HG03571 (cell line): ENCODE results near the gene MPZ.
A peak's percentile ranks its signal among the peaks of the same experiment; 100 is the strongest.
"Not testable (repeated sequence)": the region's sequence is repeated elsewhere in the genome, so short reads cannot be mapped to it uniquely, and the experiment has no call there.

ENCODE experiments used
- ATAC-seq: cut with Tn5 transposase; IDR thresholded peaks from one replicate; pipeline ENCODE4 v1.9.1; 2021; ENCODE audit not compliant: unreplicated experiment

MPZ gene

DNA sequence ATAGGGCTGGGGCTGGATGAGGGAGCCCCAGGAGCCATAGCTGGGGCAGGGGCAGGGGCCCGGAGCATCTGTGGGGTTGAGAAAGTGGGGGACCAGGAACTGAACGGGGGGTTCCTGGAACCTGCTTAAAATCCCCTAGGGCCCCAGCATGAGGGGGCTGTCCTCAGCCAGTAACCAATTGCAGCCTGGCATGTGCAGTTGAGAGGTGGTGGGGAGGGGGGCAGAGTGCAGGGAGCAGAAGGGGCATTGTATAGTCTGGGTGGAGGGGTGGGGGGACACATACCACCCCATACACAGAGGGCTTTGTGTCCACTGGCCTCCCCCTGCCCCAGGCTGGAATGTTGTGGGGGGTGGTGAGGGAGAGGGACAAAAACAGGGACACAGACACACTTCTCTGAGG, at the start of gene MPZ:
TSS of gene MPZ (minus strand) at position 101 of the 400 bp plus-strand sequence. CDS start at position 38, 63 bp downstream.
- ATAC-seq: no peak

DNA sequence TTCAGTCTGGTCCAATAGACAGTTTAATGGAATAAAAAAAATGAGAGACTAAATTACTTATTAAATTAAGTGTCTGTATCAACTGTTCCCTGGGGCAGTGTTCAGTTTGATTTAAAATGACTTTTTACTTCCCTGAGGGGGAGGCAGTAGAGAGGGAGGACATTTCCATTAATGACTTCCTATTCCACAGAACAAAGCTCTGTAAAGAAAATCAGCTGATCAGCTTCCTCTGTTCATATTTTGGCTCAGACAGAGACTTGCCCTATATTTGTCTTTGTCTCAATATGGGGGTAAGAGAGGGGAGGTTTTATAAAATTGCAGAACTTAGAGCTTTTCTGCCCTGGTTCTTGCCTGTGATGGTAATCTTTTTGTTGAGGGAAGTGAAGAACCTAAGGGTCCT, 49.5 kb upstream of the MPZ start:
- ATAC-seq: no peak

DNA sequence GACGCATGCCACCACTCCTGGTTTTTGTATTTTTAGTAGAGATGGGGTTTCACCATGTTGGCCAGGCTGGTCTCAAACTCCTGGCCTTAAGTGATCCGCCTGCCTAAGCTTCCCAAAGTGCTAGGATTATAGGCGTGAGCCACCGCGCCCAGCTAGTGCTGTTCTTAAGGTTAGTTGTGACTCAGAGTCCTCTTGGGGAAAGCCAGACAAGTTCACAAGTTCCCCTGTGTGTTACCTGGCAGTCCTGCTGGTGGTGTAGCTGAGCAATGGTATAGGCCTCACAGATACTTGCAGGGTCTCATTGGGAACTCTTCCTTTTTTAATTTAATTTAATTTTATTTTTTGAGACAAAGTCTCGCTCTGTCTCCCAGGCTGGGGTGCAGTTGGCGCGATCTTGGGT, 47.3 kb upstream of the MPZ start:
- no peak for ATAC-seq

DNA sequence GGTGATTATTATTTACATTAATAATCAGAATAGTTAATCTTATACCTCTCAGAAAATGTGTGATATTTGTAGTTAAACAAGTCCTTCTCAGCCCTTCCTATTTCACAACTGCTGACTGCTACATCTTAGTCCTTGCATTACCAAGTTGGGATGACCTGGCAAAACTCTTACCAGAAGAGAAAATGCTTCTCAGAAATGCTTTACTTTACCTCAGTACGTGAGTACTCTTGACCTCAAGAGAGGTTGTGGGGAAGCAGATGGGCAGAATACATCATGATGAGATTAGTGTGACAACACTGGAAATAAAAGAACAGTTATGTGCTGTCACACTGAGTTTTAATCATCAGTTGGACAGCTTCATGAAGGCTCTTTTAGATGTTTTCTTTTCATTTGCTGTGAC, 41.7 kb upstream of the MPZ start:
- ATAC-seq: no peak

DNA sequence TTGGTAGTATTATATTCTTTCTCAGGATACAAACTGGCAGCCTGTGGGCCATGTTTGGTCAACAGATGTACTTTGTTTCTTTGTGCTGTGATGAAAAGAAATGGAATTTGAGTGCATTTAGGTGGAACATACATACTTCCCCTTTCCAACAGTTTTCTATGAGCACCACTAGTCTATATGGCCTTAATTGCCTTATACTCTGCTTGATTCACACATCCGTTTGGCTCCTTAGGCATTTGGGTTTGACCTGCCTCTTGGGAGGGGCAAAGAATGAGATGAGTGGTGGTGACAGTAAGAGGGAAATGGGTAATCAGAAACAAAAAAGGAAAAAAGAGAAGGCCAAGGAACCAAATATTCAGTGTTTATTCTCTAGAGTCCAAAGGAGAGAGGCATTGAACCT, 40.9 kb upstream of the MPZ start:
- no peak for ATAC-seq

DNA sequence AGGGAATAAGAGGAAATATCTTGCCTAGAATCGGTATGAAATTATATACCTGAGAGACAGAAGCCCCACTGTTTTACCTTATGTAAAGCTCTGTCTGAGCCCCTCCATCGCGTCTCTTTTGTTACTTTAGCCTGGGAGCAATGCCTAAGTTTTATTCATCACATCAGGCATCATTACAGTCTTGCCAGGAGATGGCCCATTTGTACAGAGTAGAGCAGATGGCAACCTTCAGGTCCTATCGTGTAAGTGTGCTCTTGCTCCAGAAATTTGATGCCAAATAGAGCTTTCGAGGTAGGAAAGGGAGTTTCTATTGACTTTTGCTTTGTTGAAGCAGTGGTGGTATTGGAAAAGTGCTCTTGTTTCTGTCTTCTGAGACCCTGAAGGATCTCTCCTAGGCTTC, 33.1 kb upstream of the MPZ start:
- ATAC-seq: no peak

DNA sequence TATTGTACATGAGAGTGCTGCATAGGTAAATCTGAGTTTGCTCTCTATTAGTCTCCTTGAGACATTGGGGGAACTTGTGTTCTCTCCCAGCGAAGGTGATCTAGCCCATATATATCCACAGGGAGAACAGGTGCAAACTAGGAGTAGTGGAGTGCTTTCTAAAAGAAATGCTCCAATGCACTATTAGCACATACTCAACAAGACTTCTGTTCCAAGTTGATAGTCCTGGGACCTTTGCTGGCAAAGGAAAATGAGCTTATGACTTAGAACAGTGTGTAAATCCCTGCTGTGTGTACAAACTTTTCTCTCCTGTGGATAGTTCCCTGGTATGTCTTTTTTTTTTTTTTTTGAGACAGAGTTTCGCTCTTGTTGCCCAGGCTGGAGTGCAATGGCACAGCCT, 32.4 kb upstream of the MPZ start:
- no peak for ATAC-seq

DNA sequence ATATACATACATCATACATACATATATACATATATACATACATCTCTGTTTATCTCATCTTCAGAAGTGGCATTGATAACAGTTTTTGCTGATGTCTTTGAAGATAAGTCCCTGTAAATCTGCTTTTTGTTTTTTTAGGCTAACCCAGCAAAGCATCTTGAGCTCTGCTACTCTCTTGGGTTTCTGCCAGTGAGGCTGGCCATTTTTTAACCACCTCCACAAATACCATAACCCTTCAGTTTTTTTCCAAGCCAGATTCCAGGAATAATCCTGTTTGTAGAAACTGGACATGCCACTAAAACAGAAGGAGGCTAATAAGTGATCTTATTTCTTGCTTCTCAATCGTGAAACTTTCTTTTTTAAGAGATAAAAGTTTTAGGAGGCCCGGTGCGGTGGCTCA, 26.0 kb upstream of the MPZ start:
- ATAC-seq: no peak

DNA sequence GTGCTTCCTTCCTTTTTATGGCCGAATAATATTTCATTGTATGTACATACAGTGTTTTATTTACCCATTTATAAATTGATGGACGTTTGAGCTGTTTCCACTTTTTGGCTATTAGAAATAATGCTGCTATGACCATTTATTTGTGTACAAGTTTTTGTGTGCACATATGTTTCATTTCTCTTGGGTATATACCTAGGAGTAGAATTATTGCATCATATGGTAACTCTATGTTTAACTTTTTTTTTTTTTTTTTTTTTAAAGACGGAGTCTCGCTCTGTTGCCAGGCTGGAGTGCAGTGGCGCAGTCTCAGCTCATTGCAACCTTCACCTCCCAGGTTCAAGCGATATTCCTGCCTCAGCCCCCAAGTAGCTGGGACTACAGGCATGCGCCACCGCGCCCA, 23.4 kb upstream of the MPZ start:
- ATAC-seq: no peak

DNA sequence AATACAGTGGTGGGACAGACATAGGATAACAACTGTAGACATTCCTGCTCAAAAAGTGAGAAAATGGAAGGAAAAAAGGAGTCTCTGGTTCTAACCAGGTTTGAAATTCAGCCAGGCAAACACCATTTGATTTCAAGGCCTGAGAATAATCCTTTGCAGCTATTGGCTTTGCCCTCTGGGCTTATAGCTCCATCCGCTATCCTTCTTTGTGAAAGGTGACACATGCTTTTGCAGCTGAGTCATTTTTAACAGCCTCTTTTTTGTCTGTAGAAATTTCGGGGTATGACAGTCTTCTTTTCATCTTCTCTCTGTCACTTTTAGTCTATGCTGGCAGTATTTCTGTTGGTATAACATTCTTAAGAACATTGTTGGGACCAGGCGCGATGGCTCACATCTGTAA, 20.6 kb upstream of the MPZ start:
- ATAC-seq: no peak

DNA sequence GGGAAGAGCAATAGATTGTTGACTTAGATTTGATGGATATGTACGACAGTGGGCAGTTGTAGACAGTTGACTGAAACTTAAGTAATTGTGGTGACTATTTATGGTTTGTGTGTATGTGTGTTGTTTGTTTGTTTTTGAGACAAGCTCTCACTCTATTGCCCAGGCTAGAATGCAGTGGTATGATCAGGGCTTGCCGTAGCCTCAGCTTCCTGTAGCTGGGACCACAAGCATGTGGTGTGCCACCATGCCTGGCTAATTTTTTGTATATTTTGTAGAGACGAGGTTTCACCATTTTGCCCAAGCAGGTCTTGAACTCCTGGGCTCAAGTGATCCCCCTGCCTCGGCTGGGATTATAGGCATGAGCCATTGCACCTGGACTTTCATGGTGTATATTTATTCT, 14.3 kb upstream of the MPZ start:
- no peak for ATAC-seq

DNA sequence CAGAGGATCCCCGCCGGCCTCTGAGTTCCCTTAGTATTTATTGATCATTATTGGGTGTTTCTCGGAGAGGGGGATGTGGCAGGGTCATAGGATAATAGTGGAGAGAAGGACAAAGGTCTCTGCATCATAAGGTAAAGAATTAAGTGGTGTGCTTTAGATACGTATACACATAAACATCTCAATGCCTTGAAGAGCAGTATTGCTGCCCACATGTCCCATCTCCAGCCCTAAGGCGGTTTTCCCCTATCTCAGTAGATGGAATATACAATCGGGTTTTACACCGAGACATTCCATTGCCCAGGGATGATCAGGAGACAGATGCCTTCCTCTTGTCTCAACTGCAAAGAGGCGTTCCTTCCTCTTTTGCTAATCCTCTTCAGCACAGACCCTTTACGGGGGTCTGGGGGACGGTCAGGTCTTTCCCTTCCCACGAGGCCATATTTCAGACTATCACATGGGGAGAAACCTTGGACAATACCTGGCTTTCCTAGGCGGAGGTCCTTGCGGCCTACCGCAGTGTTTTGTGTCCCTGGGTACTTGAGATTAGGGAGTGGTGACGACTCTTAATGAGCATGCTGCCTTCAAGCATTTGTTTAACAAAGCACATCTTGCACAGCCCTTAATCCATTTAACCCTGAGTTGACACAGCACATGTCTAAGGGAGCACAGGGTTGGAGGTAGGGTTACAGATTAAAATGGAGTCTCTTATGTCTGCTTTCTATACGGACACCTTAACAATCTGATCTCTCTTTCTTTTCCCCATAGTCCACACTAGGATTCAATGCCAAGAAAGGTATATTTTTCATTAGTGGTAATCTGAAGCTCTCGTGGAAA, 6.3 kb upstream of the MPZ start:
- not testable (repeated sequence) for ATAC-seq

DNA sequence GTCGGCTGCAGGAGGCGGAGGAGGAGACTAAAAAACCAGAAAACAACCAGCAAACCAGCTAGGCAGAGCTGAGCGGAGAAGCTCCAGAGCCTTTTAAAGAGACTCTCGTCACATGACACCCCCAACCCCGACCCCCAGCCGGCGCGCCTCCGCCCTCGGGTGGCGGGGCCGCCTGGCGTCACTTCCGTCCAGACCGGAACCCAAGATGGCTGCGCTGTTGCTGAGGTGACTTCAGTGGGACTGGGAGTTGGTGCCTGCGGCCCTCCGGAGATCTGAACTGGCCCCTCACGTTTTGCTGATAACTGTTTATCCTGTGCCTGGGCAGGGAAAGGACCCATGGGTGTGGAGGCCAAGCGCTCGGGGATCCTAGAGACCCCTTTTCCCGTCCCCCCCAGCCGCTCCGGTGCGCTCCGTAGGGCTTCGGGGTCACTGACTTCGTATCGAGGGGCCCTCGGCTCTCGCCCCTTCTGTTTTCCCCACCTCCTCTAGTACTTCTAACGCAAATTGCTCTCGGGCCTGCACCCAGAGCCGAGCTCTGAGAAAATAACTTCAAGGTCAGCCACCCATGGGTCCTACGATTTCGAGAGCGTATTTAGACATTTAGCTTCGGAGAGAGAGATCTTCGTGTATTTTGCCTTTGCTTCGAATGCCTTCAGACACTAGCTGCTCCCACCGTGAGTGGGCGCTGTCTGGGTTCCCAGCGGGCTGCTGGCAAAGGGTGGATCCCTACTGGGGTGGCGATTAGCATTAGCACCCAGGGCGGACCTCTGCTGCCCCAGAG, 4.6 kb upstream of the MPZ start, which contains the start of gene SDHC:
TSS of gene SDHC (plus strand) at position 181 of the 781 bp plus-strand sequence. CDS start at position 206, 25 bp downstream.
- peak; percentile 94 for ATAC-seq

DNA sequence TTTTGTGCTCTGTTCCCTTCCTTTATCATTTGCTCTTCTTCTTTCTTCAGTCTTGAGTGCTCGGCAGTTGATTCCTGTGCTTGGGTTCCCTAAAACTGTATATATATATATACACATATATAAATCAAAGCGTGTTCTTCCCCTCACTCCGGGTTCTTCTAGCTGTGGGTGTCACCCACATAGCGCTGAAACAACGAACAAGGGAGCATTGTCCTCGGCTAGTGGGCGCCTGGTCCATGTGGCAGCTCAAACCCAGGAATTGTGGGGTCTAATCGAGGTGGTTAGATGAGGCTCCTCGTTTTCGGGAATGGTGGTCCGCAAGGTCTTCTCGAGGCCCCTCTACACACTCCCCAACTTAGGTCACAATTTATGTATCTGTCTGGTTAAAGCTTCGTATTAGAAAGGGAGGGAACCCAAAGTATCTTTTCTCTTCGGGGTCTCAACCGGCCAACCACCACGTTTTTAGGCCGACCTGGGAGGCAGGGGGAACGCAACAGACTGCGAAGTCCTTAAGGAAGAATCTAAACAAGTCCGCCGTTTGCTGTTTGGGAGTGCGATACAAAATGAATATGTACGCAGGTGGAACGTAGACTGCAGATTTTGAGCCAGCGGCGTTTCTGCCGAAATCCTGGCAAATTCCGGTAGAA, 3.9 kb upstream of the MPZ start:
- no peak for ATAC-seq

DNA sequence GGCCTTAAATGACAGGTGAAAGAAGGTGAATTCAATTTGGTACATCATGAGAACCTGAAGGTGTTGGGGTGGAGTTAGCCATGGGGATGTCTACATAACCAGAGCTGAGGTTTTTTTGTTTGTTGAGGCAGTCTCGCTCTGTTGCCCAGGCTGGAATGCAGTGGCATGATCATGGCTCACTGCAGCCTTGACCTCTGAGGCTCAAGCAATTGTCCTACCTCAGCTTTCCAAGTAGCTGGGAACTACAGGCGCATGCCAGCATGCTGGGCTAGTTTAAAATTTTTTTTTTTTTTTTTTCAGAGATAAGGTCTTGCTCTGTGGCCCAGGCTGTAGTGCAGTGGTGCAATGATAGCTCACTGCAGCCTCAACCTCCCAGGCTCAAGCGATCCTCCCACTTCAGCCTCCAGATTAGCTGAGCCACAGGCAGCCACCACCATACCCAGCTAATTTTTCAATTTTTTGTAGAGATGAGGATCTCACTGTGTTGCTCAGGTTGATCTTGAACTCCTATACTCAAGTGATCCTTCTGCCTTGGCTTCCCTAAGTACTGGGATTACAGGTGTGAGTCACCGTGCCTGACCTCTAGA, 1.9 kb upstream of the MPZ start:
- ATAC-seq: no peak

DNA sequence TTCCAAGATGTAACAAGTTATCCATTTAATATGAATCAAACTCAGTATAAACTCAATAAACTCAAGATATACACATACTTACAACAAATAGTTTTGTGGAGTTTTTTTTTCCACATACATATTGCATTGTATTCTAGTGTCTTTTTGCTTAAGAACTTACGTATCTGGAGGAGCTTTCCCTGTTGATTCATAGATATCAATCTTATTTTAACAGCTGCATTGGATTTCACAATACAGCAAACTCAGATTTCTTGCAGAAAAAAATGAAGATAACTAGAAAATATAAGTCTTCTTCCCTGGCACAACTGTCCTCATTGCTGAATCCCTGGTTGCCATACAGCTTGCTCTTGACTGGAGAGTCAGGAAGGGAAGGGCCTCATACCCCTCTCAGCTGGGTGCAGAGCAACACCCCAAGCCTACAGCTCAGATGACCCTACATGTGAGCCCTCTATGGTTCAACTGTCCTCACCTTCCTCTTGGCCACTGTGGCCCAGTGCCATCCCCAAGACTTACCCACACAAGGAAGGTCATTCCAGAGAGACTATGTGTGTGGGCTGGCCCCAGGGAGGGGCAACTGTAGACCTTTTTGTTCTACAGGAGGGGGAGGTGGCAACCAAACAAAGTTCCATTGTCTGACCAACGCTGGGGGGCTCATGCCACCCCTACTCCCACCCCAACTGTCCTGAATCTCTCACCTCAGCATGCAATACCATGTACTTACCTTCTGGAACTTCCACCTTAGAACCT, 1.7 kb downstream of the MPZ start:
- no peak for ATAC-seq

DNA sequence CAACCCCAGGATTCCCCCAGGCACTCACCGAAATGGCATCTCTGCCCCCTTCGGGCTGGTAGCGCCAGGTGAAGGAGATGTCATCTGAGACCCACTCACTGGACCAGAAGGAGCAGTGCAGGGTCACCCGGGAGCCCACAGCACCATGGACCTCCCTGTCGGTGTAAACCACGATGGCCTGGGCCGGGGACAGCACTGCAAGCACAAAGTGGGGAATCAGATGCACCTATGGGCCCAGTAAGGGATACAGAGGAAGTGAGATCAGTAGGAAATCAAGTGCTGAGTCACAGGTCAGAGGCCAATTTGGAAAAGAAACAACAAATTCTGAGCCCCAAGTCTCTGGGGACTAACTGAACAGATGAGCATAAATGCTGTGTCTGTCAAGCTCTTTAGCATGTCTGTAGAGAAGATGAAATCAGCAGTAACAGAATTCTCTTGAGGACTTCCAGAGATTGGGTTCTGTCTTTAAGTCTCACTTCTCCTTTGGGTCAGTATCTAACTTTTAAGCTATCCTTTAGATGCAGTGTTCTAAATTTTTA, 2.5 kb downstream of the MPZ start:
- ATAC-seq: no peak

DNA sequence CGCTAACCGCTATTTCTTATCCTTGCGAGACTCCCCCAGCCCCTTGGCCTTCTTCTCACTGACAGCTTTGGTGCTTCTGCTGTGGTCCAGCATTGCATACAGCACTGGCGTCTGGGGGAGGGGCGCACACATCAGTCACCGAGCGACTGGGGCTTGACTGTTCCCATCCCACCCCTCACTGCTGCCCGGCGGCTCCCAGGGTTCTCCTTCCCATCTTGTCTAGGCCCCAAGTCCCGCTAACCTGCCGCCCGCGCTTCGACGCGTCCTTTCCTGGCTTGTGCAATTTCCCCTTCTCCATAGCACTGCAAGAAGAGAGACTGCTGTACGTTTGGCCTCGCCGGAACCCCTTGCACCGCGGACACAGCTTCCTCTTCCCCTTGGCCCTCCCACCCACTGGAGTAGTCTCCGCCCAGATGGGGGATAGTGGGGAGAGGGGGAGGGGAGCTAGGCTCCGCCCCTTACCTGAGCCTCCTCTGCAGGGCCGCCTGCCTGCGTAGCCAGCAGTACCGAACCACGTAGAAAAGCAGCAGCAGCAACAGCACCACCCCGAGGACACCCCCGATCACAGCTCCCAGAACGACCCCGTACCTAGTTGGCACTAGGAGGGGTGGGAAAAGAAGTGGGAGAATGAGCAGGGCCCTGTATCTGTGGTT, 3.8 kb downstream of the MPZ start:
- peak; percentile 67 for ATAC-seq

DNA sequence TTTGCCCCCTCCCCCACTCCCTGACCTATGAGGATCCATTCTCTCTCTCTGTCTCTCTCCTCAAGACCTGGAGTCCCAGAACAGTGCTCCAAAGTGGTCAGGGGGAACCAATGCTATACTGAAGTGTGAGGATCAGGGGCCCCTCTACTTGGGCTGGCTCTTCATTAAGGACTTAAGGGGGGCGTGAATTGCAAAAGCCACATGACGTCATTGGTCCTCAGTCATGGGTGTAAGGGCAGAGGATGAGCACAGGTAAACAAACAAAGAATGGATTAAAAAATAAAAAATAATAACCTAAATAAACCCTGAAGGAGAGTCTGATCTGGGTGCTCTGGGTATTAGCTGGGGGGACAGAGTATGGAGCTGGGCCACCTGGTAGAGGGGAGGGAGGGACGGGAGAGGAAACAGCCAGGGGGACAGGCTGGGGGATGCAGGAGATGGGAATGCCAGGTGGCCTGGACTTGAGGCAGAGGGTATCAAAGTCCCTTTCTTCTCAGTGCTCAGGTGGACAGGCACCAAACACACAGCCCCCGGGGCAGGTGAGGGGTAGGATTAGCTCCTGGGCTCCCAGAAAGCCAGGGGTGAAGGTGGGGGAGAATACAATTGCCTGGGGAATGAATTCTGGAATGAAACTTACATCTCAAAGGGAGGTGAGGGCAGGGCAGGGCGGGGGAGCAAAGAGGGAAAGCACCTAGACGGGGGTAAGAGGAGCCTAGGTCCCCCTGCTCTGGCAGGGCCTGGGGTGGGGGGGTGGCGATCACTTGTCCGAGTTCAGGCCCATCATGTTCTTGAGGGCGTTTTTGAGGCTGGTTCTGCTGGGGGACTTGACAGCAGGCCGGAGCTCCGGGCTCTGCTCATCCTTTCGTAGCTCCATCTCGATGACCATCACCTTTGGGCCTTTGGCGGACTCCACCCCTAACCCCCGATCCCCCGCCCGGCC, 4.6 kb downstream of the MPZ start:
- ATAC-seq: no peak
